GM18499 (cell line): ENCODE results near the gene DLX2.

Source experiments
- ATAC-seq: cut with Tn5 transposase; IDR thresholded peaks from one replicate; pipeline ENCODE4 v1.9.1; 2021; ENCODE audit warnings: moderate number of reproducible peaks; ENCODE audit not compliant: insufficient read depth, unreplicated experiment

DLX2 gene

GRCh38 chr2:172108587-172108930, 5.9 kb upstream of the DLX2 start:
- ATAC-seq, result no peak

- no peak for ATAC-seq
These were observed 5.2 kb upstream of the DLX2 start for GRCh38 chr2:172107690-172108586.

GRCh38 chr2:172106108-172106961, 3.6 kb upstream of the DLX2 start:
- no peak for ATAC-seq

GRCh38 chr2:172105471-172106107, 2.9 kb upstream of the DLX2 start:
- no peak for ATAC-seq

GRCh38 chr2:172103471-172104272, 972 bp upstream of the DLX2 start:
- no peak for ATAC-seq

GRCh38 chr2:172101821-172102390, 794 bp downstream of the DLX2 start:
- ATAC-seq, result no peak

GRCh38 chr2:172100935-172101820, 1.5 kb downstream of the DLX2 start:
- ATAC-seq, result no peak

GRCh38 chr2:172100080-172100934, 2.4 kb downstream of the DLX2 start:
- no peak for ATAC-seq

GRCh38 chr2:172099472-172100079, 3.1 kb downstream of the DLX2 start:
- no peak for ATAC-seq

- ATAC-seq, result no peak
These were observed 3.8 kb downstream of the DLX2 start for GRCh38 chr2:172098650-172099471.

- no peak for ATAC-seq
These were observed 4.4 kb downstream of the DLX2 start for GRCh38 chr2:172098287-172098649.

GRCh38 chr2:172097557-172098131, 5.1 kb downstream of the DLX2 start:
- ATAC-seq, result no peak

- no peak for ATAC-seq
These were observed 5.8 kb downstream of the DLX2 start for GRCh38 chr2:172096626-172097547.

- ATAC-seq, result no peak
These were observed 6.6 kb downstream of the DLX2 start for GRCh38 chr2:172095905-172096625.
